Thoracic aorta (tissue), 2 donors: ENCODE data around the gene HYAL4. TPM values are rescaled to one million over a fixed set of nuclear protein-coding genes. Genes with fewer than 3 reads are reported as not detected.

Experiments used
- ATAC-seq: fragments of 150-250 bp; one replicate; pipeline ENCODE4 v1.8.0; 2017; ENCODE audit warnings: low read depth; ENCODE audit not compliant: insufficient number of reproducible peaks, low FRiP score
- DNase-seq: peaks from one replicate; pipeline ENCODE4 v3.0.0-alpha.2; 2020; ENCODE audit warnings: low spot score
- H3K27ac ChIP-seq, 2 donors: fragments of 200-600 bp; sonication (generic); 1 replicate in 1 of 2; 2 replicates in 1 of 2; pipeline ENCODE4 v1.5.1; 2016; ENCODE audit warnings: mild to moderate bottlenecking in 2 of 2, moderate library complexity in 2 of 2
- H3K27me3 ChIP-seq: fragments of 200-600 bp; sonication (generic); replicated peaks from 2 replicates; pipeline ENCODE4 v1.6.0; 2016; ENCODE audit warnings: mild to moderate bottlenecking; ENCODE audit not compliant: insufficient read depth
- H3K36me3 ChIP-seq: fragments of 200-600 bp; sonication (generic); one replicate; pipeline ENCODE4 v1.5.1; 2016
- H3K4me1 ChIP-seq, 2 donors: fragments of 200-600 bp; sonication (generic); 1 replicate in 1 of 2; 2 replicates in 1 of 2; pipeline versions ENCODE4 v1.5.1 to v1.6.0; 2016; ENCODE audit warnings: low read depth in 2 of 2, mild to moderate bottlenecking in 1 of 2; ENCODE audit not compliant: control insufficient read depth in 1 of 2
- H3K4me3 ChIP-seq: fragments of 200-600 bp; sonication (generic); 2 replicates; pipeline ENCODE4 v1.5.1; 2016; ENCODE audit warnings: mild to moderate bottlenecking
- H3K9me3 ChIP-seq: fragments of 200-600 bp; sonication (generic); 2 replicates; pipeline ENCODE4 v1.5.1; 2016
- total RNA-seq, 2 donors: library from RNA; depleted of rRNA; stranded (reverse); fragments of >200 nt; gene quantifications; one replicate each; pipeline versions ENCODE4 v1.1.0 to v1.2.3, GENCODE V29; 2016
- TF ChIP-seq, protein P1 (sequence below): fragments of 200-600 bp; sonication (generic); IDR thresholded peaks from one replicate; pipeline ENCODE4 v1.5.1; 2019; ENCODE audit warnings: antibody characterized with exemption

HYAL4 gene
- total RNA-seq, 2 donors from 2014 or later = not detected

- Histone ChIP-seq H3K9me3 (no peaks in the 10 kb centered on the region), H3K4me3 (no peak overlapping the region), H3K27ac (no peak overlapping the region), H3K27me3 (no peaks in the 10 kb centered on the region), H3K4me1 (peaks cover 11 to 30% of the 10 kb centered on the region in 2 donors), H3K36me3 (no peaks in the 10 kb centered on the region)
- TF ChIP-seq, protein P1, sequence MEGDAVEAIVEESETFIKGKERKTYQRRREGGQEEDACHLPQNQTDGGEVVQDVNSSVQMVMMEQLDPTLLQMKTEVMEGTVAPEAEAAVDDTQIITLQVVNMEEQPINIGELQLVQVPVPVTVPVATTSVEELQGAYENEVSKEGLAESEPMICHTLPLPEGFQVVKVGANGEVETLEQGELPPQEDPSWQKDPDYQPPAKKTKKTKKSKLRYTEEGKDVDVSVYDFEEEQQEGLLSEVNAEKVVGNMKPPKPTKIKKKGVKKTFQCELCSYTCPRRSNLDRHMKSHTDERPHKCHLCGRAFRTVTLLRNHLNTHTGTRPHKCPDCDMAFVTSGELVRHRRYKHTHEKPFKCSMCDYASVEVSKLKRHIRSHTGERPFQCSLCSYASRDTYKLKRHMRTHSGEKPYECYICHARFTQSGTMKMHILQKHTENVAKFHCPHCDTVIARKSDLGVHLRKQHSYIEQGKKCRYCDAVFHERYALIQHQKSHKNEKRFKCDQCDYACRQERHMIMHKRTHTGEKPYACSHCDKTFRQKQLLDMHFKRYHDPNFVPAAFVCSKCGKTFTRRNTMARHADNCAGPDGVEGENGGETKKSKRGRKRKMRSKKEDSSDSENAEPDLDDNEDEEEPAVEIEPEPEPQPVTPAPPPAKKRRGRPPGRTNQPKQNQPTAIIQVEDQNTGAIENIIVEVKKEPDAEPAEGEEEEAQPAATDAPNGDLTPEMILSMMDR = no peak
- ATAC-seq (no peak), DNase-seq (no peak)
These were observed 15.9 kb downstream of the HYAL4 start for GRCh38 chr7:123860848-123861247.

- no peaks in the 10 kb centered on the region for H3K27me3 ChIP-seq
- peaks cover 11 to 30% of the 10 kb centered on the region in 2 donors for H3K4me1 ChIP-seq
- TF ChIP-seq, protein P1 = no peak
- no peak overlapping the region for H3K4me3 ChIP-seq
- no peaks in the 10 kb centered on the region for H3K36me3 ChIP-seq
- no peak overlapping the region for H3K27ac ChIP-seq
- no peak for DNase-seq
- no peaks in the 10 kb centered on the region for H3K9me3 ChIP-seq
- no peak for ATAC-seq
These were observed 17.8 kb downstream of the HYAL4 start for GRCh38 chr7:123862775-123863174.

- H3K27ac ChIP-seq = no peak overlapping the region
- TF ChIP-seq, protein P1 = no peak
- ATAC-seq = no peak
These were observed 18.5 kb downstream of the HYAL4 start for GRCh38 chr7:123863461-123863860.

GRCh38 chr7:123864012-123864411, 19.0 kb downstream of the HYAL4 start:
- ATAC-seq (no peak), DNase-seq (no peak)
- Histone ChIP-seq H3K9me3 (no peaks in the 10 kb centered on the region), H3K4me1 (peaks cover 11 to 30% of the 10 kb centered on the region in 2 donors), H3K27me3 (no peaks in the 10 kb centered on the region), H3K36me3 (no peaks in the 10 kb centered on the region), H3K27ac (no peak overlapping the region), H3K4me3 (no peak overlapping the region)
- TF ChIP-seq, protein P1 = no peak

More at GRCh38 chr7:123863461-123863860, 18.5 kb downstream of the HYAL4 start:
- DNase-seq = no peak
- no peak overlapping the region for H3K4me3 ChIP-seq
- peaks cover 11 to 30% of the 10 kb centered on the region in 2 donors for H3K4me1 ChIP-seq
- no peaks in the 10 kb centered on the region for H3K36me3 ChIP-seq
- H3K9me3 ChIP-seq = no peaks in the 10 kb centered on the region
- H3K27me3 ChIP-seq = no peaks in the 10 kb centered on the region

- H3K36me3 ChIP-seq = no peaks in the 10 kb centered on the region
- no peak overlapping the region for H3K27ac ChIP-seq
- H3K27me3 ChIP-seq = no peaks in the 10 kb centered on the region
- peaks cover 11 to 30% of the 10 kb centered on the region in 2 donors for H3K4me1 ChIP-seq
- no peaks in the 10 kb centered on the region for H3K9me3 ChIP-seq
- no peak overlapping the region for H3K4me3 ChIP-seq
- ATAC-seq (no peak), DNase-seq (no peak)
- TF ChIP-seq, protein P1 = no peak
These were observed 19.5 kb downstream of the HYAL4 start for GRCh38 chr7:123864436-123864835.
